ENCODE data around the gene UFSP2.

Gene UFSP2

GRCh38 chr4:185412412-185412811, 13.4 kb downstream of the UFSP2 start:
- in situ Hi-C loops (cut with MboI; ENCODE audit: low pct_unique_long_range_greater_than_20kb, low sequenced_read_pairs, unreplicated experiment): no loop called here

GRCh38 chr4:185411849-185412248, 13.9 kb downstream of the UFSP2 start:
- TF ChIP-seq CTCF (IDR thresholded peaks at IDR 0.05; ENCODE audit: extremely low read depth, insufficient read depth, missing control alignments): no peak

More at GRCh38 chr4:185412412-185412811, 13.4 kb downstream of the UFSP2 start:
- TF ChIP-seq CTCF (IDR thresholded peaks at IDR 0.05; ENCODE audit: extremely low read depth, insufficient read depth, missing control alignments): no peak
- DNase-seq (ENCODE audit: low spot score): no peak

GRCh38 chr4:185408432-185408831, 17.3 kb downstream of the UFSP2 start:
- no peak for DNase-seq (ENCODE audit: low spot score)
- in situ Hi-C loops (cut with MboI; ENCODE audit: low pct_unique_long_range_greater_than_20kb, low sequenced_read_pairs, unreplicated experiment): no loop called here
- no peak for TF ChIP-seq CTCF (IDR thresholded peaks at IDR 0.05; ENCODE audit: extremely low read depth, insufficient read depth, missing control alignments)

More at GRCh38 chr4:185411849-185412248, 13.9 kb downstream of the UFSP2 start:
- no peak for DNase-seq (ENCODE audit: low spot score)
- in situ Hi-C loops (cut with MboI; ENCODE audit: low pct_unique_long_range_greater_than_20kb, low sequenced_read_pairs, unreplicated experiment): no loop called here

- in situ Hi-C loops (cut with MboI; ENCODE audit: low pct_unique_long_range_greater_than_20kb, low sequenced_read_pairs, unreplicated experiment): no loop called here
- TF ChIP-seq CTCF (IDR thresholded peaks at IDR 0.05; ENCODE audit: extremely low read depth, insufficient read depth, missing control alignments): no peak
- no peak for DNase-seq (ENCODE audit: low spot score)
Observed at GRCh38 chr4:185405296-185405999, 20.3 kb downstream of the UFSP2 start.

GRCh38 chr4:185404031-185404430, 21.7 kb downstream of the UFSP2 start:
- no peak for DNase-seq (ENCODE audit: low spot score)
- no peak for TF ChIP-seq CTCF (IDR thresholded peaks at IDR 0.05; ENCODE audit: extremely low read depth, insufficient read depth, missing control alignments)
- in situ Hi-C loops (cut with MboI; ENCODE audit: low pct_unique_long_range_greater_than_20kb, low sequenced_read_pairs, unreplicated experiment): no loop called here

- no peak for TF ChIP-seq CTCF (IDR thresholded peaks at IDR 0.05; ENCODE audit: extremely low read depth, insufficient read depth, missing control alignments)
- no peak for DNase-seq (ENCODE audit: low spot score)
- in situ Hi-C loops (cut with MboI; ENCODE audit: low pct_unique_long_range_greater_than_20kb, low sequenced_read_pairs, unreplicated experiment): no loop called here
Observed at GRCh38 chr4:185399466-185399865, 26.3 kb downstream of the UFSP2 start.

Measured in GM13977 (cell line).